Measurements from ENCODE around the gene DAPK1. TPM values are rescaled to one million over a fixed set of nuclear protein-coding genes. Genes with fewer than 3 reads are reported as not detected.

Gene DAPK1
- total RNA-seq, 1 donor from 2014 or later = 3.6 TPM

- intact Hi-C loops (cut with micrococcal nuclease) = no loop called here
- Mint-ChIP-seq H3K27ac (no peak overlapping the region), H3K27me3 (peaks cover 3% of the 10 kb centered on the region), H3K4me1 (no peaks in the 10 kb centered on the region), H3K36me3 (ENCODE audit: low read depth) (no peaks in the 10 kb centered on the region), H3K9me3 (no peaks in the 10 kb centered on the region), H3K4me3 (no peak overlapping the region)
- no peak for DNase-seq
These were observed 84.4 kb downstream of the DAPK1 start for GRCh38 chr9:87581949-87582637.

DNA sequence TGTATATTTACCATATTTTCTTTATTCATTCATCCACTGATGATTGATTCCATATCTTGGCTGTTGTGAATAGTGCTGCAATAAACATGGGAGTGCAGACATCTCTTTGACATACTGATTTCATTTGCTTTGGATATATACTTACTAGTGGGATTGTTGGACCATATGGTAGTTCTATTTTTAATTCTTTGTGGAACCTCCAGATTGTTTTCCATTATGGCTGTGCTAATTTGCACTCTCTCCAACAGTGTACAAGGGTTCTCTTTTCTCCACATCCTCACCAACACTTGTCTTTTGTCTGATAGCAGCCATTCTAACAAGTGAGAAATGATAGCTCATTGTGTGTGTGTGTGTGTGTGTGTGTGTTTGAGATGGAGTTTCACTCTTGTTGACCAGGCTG lies 86.7 kb downstream of the DAPK1 start:
- no peak overlapping the region for H3K27ac Mint-ChIP-seq
- intact Hi-C loops (cut with micrococcal nuclease) = no loop called here
- no peaks in the 10 kb centered on the region for H3K36me3 Mint-ChIP-seq (ENCODE audit: low read depth)
- H3K9me3 Mint-ChIP-seq = no peaks in the 10 kb centered on the region
- no peaks in the 10 kb centered on the region for H3K4me1 Mint-ChIP-seq
- H3K4me3 Mint-ChIP-seq = no peak overlapping the region
- H3K27me3 Mint-ChIP-seq = peaks cover 3% of the 10 kb centered on the region
- DNase-seq = no peak

DNA sequence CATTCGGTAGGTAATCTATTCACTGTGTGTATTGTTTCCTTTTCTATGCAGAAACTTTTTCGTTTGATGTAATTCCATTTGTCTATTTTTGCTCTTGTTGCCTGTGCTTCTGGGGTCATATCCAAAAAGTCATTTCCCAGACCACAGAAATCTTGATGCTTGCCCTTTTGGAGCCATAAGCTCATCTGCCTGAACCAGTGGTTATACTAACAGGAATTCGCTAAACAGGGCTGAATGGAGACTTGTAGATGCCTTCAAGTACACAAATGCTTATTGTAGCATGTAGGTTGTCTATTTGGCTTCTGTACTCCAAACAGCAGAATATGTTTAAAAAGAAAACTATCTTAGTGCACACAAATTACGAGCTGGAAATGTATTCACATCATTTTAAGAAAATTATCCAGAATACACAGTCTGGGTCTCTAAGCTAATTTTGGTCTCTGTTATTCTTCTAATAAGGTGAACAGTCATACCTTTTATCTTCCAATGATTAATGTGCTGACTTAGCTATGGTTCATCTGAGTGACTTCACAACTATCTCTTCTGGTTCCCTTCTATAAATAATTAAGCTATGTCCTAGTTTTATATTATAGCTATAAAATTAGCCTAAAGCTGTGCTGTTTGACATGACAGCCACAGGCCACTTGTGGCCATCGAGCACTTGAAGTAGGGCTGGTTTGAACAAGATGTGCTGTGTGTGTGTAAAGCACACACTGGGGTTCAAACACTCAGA lies 87.6 kb downstream of the DAPK1 start:
- H3K4me3 Mint-ChIP-seq = no peak overlapping the region
- DNase-seq = no peak
- H3K27ac Mint-ChIP-seq = no peak overlapping the region
- no peaks in the 10 kb centered on the region for H3K4me1 Mint-ChIP-seq
- H3K36me3 Mint-ChIP-seq (ENCODE audit: low read depth) = no peaks in the 10 kb centered on the region
- intact Hi-C loops (cut with micrococcal nuclease) = no loop called here
- peaks cover 3% of the 10 kb centered on the region for H3K27me3 Mint-ChIP-seq
- H3K9me3 Mint-ChIP-seq = no peaks in the 10 kb centered on the region

DNA sequence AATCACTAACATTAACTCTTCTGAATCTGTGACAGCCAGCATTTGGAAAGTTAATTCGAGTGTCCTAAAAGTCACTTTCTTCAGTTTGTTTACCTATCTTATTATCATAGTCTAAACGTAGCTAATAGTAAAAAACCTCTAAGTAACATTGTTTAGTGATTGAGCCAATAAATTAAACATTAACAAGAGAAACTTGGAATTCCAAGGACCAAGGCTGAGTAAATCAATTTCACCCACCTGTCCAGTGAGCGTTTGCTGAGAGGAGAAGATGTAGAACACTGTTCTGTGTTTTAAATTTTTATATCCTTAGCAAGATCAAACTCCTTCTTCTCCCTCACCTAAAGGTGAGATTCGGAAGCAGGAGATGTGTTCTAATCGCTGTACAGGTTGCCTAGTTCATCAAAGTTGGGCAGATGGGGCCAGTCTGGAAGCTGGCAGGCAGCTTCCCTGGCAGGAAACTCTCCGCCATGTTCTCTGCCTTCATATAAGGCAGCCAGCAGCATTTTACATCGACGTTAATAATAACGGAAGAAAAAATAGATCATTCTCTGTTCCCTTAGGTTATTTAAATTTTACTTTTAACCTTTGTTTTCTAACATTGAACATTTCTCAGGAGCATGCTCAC lies 89.2 kb downstream of the DAPK1 start:
- no peak for DNase-seq
- intact Hi-C loops (cut with micrococcal nuclease) = no loop called here
- H3K4me3 Mint-ChIP-seq = no peak overlapping the region
- H3K9me3 Mint-ChIP-seq = no peaks in the 10 kb centered on the region
- H3K27me3 Mint-ChIP-seq = no peaks in the 10 kb centered on the region
- H3K36me3 Mint-ChIP-seq (ENCODE audit: low read depth) = no peaks in the 10 kb centered on the region
- no peaks in the 10 kb centered on the region for H3K4me1 Mint-ChIP-seq
- H3K27ac Mint-ChIP-seq = no peak overlapping the region

DNA sequence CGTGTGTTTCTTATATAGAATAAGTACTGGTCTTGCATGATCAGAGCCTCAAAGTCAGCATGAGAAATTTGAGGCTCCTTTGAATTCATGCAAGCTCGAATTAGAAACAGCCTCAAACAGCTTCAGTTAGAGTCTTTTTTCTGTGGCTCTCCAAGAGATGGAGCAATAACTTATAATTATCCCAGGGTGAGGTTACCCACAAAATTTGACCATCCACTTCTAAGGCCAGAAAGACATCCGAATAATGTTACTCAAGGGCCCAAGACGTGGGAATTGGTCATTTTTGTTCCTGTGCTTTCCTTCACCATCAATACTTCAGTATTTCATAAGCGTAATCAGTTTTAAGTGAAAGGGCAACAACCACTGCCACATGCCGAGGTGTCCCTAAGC lies 89.7 kb downstream of the DAPK1 start:
- no peaks in the 10 kb centered on the region for H3K9me3 Mint-ChIP-seq
- no peak overlapping the region for H3K4me3 Mint-ChIP-seq
- H3K27ac Mint-ChIP-seq = no peak overlapping the region
- no peaks in the 10 kb centered on the region for H3K27me3 Mint-ChIP-seq
- intact Hi-C loops (cut with micrococcal nuclease) = no loop called here
- no peak for DNase-seq
- H3K4me1 Mint-ChIP-seq = no peaks in the 10 kb centered on the region
- H3K36me3 Mint-ChIP-seq (ENCODE audit: low read depth) = no peaks in the 10 kb centered on the region

DNA sequence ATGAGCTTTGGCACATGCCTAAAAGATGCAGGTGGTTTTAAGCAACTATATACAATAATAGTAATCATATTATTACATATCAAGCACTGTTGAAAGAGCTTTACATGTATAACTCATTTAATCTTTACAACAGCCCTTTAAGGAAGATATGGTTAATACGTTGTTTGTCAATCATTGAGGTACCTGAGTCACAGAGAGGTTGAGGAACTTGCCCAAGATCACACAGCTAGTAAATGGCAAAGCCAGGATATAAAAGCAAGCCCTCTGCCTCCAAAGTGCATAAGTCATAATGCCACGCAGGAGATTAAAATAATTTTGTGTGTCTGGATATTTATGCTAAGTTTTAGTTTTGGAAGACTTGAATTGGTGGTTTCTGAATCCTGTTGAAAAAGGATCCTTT lies 90.2 kb downstream of the DAPK1 start:
- no peaks in the 10 kb centered on the region for H3K36me3 Mint-ChIP-seq (ENCODE audit: low read depth)
- no peaks in the 10 kb centered on the region for H3K4me1 Mint-ChIP-seq
- intact Hi-C loops (cut with micrococcal nuclease) = no loop called here
- no peaks in the 10 kb centered on the region for H3K9me3 Mint-ChIP-seq
- DNase-seq = no peak
- no peak overlapping the region for H3K27ac Mint-ChIP-seq
- H3K27me3 Mint-ChIP-seq = no peaks in the 10 kb centered on the region
- H3K4me3 Mint-ChIP-seq = no peak overlapping the region

DNA sequence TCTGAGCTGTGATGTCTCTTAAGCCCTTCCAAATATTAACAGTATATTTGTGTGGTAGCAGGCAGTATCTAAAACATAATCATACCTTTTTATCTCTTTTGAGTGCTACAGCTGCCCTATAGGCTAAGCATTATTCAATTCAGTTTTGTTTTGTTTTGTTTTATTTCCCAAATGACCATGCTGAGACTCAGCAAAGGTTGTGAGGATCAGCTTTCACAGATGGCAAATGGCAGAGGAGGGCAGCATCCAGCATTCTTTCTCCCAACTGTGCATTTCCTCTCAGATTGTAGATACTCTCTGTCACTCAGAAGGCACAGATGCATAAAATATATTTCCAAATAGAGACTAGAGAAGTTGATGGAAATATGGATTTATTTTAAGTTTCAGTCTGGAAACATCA lies 90.7 kb downstream of the DAPK1 start:
- Mint-ChIP-seq H3K4me1 (no peaks in the 10 kb centered on the region), H3K36me3 (ENCODE audit: low read depth) (no peaks in the 10 kb centered on the region), H3K9me3 (no peaks in the 10 kb centered on the region), H3K27me3 (no peaks in the 10 kb centered on the region), H3K4me3 (no peak overlapping the region), H3K27ac (no peak overlapping the region)
- intact Hi-C loops (cut with micrococcal nuclease) = no loop called here
- no peak for DNase-seq

DNA sequence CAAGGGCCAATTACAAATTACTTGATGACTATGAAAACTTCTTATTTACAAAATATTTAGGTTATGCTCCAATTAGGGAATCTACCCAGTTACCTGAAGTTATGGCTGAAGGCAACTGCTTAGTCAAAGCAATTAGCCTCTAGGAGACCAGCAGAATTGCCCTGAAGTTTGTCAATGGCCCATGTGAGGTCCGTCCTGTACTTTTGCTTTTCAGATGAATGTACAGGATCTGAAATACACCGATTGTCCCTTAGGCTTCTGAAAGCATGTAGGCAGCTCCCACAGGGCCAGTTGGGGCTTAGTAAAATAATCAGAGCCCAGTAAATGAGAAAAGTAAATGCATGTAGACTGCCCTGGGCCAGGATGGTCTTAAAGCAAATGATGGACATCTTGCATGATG lies 93.3 kb downstream of the DAPK1 start:
- Mint-ChIP-seq H3K27ac (no peak overlapping the region), H3K4me1 (no peaks in the 10 kb centered on the region), H3K36me3 (ENCODE audit: low read depth) (no peaks in the 10 kb centered on the region), H3K27me3 (no peaks in the 10 kb centered on the region), H3K9me3 (no peaks in the 10 kb centered on the region), H3K4me3 (no peak overlapping the region)
- intact Hi-C loops (cut with micrococcal nuclease) = no loop called here
- no peak for DNase-seq

DNA sequence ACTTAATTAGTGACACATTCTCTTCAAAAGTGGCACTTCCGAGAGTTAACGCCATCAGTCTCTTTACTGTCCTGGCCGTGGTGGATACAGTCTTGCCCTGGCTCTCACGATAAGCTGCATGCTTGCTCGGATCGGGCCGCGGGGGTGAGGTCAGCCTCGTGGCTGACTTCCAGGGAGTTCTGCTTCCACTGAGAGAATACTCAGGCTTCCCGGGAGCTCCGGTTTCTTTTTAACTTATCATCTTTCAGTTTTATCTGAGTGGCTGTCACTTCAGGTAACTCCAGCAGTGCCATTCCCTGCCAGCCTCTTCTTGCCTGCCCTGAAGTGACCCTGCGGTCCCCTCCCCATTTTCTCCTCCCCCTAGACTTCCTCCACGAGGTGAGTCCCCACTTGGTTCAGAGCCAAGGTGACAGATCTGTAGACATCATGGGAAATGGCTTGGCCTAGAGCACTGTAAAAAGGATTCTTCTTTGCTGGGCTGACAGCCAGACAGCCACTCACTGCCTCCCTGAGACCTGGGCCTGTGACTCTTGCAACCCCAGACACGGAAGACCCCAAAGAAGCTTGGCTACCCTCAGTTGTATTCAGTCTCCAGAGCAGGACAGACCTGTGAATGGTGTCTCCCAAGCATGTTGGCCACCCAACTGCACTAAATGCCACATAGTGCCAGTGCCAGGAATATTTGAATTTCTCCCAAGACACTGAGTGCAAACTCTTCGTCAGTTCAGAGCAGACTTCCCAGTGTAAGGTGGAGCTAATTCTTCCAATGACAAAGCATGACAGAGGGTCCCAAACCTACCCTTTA lies 95.1 kb downstream of the DAPK1 start:
- Mint-ChIP-seq H3K9me3 (no peaks in the 10 kb centered on the region), H3K27ac (no peak overlapping the region), H3K4me3 (no peak overlapping the region), H3K4me1 (no peaks in the 10 kb centered on the region), H3K27me3 (no peaks in the 10 kb centered on the region), H3K36me3 (ENCODE audit: low read depth) (no peaks in the 10 kb centered on the region)
- intact Hi-C loops (cut with micrococcal nuclease) = no loop called here
- no peak for DNase-seq

DNA sequence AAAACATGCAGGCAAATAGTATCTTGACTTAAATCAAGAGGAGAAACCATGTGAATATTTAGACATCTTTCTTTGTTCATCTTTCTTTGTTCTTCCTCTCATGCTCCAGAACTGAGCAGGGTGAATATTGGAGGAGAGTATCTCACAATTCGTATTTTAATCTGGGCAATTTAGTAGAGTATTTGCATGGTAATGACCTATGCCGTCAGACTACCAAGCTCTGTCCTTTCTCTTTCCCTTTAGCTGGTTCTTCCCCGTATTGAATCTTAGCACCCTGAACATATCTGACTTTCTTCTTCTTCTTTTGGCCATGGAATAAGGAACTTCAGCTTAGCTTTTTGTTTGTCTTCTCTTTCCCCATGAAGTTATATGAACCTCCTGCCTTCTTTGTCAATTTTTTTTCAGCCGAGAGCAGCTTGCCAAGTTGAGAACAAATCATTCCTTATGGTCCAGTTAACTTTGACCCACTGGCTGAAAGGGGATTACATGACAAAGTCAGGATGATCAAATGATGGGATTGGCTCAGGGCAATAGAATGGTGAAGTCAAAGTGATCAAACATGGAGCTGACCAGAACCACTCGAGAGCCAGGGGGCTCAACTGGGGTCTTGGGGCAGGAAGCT lies 95.8 kb downstream of the DAPK1 start:
- H3K27me3 Mint-ChIP-seq = peaks cover 2% of the 10 kb centered on the region
- H3K4me3 Mint-ChIP-seq = no peak overlapping the region
- no peak for DNase-seq
- no peaks in the 10 kb centered on the region for H3K4me1 Mint-ChIP-seq
- intact Hi-C loops (cut with micrococcal nuclease) = no loop called here
- H3K9me3 Mint-ChIP-seq = no peaks in the 10 kb centered on the region
- no peaks in the 10 kb centered on the region for H3K36me3 Mint-ChIP-seq (ENCODE audit: low read depth)
- no peak overlapping the region for H3K27ac Mint-ChIP-seq

GRCh38 chr9:87594194-87594593 lies 96.5 kb downstream of the DAPK1 start:
- Mint-ChIP-seq H3K27ac (no peak overlapping the region), H3K36me3 (ENCODE audit: low read depth) (no peaks in the 10 kb centered on the region), H3K27me3 (peaks cover 2% of the 10 kb centered on the region), H3K9me3 (no peaks in the 10 kb centered on the region), H3K4me1 (no peaks in the 10 kb centered on the region), H3K4me3 (no peak overlapping the region)
- intact Hi-C loops (cut with micrococcal nuclease) = no loop called here
- DNase-seq = no peak

DNA sequence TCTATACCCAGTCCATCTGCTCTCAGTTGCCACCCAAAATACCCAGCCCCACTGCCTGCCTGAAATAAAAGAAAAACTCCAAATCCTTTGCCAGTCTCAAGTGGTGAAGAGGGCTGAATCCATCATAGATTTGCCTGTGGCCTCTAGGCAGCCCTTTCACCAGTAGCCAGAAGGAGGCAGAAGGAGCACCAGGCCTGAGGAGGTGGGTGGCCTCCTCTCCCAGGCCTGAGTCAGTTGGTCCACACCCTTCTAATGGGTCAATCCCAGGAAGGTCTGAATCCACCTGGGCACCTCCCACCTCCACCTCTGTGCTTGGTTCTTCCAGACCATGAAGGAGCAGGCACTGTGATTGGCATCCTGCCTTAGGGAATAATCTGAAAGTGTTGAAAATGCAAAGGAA lies 97.0 kb downstream of the DAPK1 start:
- intact Hi-C loops (cut with micrococcal nuclease) = no loop called here
- no peak overlapping the region for H3K4me3 Mint-ChIP-seq
- no peaks in the 10 kb centered on the region for H3K4me1 Mint-ChIP-seq
- no peak for DNase-seq
- H3K36me3 Mint-ChIP-seq (ENCODE audit: low read depth) = no peaks in the 10 kb centered on the region
- H3K27ac Mint-ChIP-seq = no peak overlapping the region
- H3K9me3 Mint-ChIP-seq = no peaks in the 10 kb centered on the region
- H3K27me3 Mint-ChIP-seq = peaks cover 2% of the 10 kb centered on the region

- peaks cover 2% of the 10 kb centered on the region for H3K27me3 Mint-ChIP-seq
These were observed 97.9 kb downstream of the DAPK1 start for GRCh38 chr9:87595610-87596009.

More at GRCh38 chr9:87595610-87596009, 97.9 kb downstream of the DAPK1 start:
- no peak for DNase-seq
- H3K4me3 Mint-ChIP-seq = no peak overlapping the region
- no peaks in the 10 kb centered on the region for H3K4me1 Mint-ChIP-seq
- H3K36me3 Mint-ChIP-seq (ENCODE audit: low read depth) = no peaks in the 10 kb centered on the region
- intact Hi-C loops (cut with micrococcal nuclease) = no loop called here
- no peak overlapping the region for H3K27ac Mint-ChIP-seq
- no peaks in the 10 kb centered on the region for H3K9me3 Mint-ChIP-seq
